Right renal pelvis (tissue), 4 donors: ENCODE results near the gene LRRC4. TPM values are rescaled to one million over a fixed set of nuclear protein-coding genes. Genes with fewer than 3 reads are reported as not detected.

ENCODE experiments used
- DNase-seq, 4 donors: peaks; one replicate each; pipeline ENCODE4 v3.0.0-alpha.2; 2013; ENCODE audit warnings: low read depth in 4 of 4, low spot score in 3 of 4, missing footprints in 1 of 4
- polyA plus RNA-seq, 4 donors: library from polyadenylated mRNA; unstranded; fragments of 120-200 nt; gene quantifications; one replicate each; pipeline ENCODE4 v1.2.1, GENCODE V29; 2013; ENCODE audit not compliant: insufficient read length in 4 of 4

Gene LRRC4, protein sequence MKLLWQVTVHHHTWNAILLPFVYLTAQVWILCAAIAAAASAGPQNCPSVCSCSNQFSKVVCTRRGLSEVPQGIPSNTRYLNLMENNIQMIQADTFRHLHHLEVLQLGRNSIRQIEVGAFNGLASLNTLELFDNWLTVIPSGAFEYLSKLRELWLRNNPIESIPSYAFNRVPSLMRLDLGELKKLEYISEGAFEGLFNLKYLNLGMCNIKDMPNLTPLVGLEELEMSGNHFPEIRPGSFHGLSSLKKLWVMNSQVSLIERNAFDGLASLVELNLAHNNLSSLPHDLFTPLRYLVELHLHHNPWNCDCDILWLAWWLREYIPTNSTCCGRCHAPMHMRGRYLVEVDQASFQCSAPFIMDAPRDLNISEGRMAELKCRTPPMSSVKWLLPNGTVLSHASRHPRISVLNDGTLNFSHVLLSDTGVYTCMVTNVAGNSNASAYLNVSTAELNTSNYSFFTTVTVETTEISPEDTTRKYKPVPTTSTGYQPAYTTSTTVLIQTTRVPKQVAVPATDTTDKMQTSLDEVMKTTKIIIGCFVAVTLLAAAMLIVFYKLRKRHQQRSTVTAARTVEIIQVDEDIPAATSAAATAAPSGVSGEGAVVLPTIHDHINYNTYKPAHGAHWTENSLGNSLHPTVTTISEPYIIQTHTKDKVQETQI
- 10 to 100 TPM in 1 of 4 donors, 1 to 10 TPM in 3; 7.0 to 10.0 (median 8.8) TPM for polyA plus RNA-seq

DNA sequence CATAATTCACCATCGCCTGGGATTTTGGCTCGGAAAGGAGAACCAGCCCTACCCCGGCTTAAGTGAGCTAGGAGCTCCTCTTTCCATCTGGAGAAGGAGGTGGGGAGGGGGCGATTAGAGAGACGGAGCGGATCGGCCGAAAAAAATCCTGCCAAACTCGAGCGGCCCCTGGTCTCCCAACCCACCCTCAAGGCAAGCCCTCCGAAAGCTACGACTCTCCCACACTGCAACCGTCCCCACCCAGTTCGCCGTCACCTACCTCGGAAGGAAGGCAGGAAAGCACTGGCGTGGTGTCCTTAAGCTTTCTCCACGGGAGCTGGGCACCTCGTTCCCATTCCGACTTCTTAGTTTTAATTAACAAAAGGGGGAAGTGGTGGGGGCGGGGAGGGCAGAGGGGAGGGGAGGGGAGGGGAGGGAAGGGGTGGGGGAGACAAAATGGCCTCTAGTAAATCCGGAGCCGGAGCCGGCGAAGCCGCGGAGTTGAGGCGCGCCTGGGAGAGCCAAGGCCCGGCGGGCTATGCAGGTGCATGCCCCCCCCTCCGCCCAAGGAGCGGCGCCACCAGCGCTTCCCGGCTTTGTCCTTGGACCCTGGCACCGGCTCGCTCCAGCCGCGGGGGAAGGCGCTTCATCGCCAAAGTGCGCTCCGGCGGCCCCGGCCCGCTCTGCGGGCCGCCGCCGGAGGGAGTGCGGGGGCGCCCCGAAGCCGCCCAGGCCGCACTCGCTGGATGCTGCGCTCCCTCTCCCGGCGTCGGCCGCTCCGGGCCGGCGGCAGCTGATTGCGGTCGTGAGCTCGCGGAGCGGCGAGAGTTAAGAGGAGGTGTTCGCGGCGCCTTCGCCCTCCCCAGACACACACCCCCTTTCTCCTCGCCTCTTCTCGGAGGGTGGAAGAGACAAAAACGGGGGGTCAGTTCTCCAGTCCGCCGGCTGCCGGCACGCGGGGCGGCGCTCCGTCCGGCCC, at the start of gene LRRC4:
LRRC4 (minus strand) TSS at position 784 of the 958 bp plus-strand sequence. CDS start 797 bp downstream, outside the sequence.
- DNase-seq, result no peak

DNA sequence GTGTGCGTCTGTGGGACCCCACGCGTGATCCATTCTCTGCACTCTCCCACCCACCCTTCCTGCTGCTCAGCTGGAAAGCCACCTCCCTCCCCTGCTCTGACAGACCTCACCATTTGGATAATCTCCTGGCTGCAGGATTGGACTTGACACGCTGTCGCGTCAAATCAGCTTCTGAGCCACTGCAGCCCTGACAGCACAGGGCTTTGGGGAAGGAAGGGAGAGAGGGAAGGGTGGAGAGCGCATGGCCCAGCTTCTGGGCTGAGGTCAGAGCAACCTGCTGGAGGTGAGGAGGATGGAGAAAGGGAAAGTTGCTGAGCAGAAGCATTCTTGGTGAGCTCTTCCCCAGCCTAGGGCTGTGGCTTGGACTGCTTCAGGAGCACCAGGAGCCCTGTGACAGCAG, 48.9 kb upstream of the LRRC4 start:
- no peak for DNase-seq

DNA sequence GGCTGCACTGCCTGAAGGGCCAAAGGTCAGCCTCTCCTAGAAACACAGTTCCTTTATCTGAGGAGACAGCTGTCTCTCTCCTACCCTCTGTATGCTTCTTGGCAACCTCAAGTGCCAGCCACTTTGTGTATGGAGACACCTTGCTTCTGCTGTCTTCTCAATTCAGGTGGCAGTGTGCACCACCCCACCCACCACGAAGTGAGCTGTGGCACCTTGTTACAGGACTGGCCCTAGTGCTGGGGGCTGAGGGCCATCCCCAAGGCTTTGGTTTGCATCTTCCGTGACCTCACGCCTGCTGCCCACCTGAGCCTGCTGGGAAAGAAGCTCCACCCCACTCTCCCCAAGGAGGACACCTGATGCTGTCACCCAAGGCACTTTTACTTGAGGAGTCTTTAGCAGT, 47.1 kb upstream of the LRRC4 start:
- DNase-seq, result no peak

DNA sequence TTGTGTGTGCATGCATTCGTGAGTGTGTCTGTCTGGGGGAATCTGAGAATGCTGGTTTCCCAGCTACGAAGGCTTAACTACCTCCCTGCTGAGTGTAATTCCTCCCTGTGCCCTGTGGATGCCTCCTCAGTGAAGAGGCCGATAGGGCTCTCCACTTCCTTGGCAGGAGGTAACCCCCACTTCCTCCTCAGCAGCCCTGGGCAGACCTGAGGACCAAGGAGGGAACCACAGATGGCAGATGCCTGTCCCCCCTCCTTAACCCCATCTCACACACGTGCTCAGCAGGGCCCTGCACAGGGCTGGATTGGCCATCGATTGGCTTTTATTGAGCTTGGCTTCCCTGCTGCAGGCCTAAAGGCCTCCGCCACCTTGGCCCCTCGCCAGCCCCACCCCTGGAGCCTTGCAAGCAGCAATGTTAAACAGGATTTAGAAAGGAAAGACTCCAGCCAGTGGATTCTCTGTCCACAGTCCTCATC, 45.6 kb upstream of the LRRC4 start:
- no peak for DNase-seq

DNA sequence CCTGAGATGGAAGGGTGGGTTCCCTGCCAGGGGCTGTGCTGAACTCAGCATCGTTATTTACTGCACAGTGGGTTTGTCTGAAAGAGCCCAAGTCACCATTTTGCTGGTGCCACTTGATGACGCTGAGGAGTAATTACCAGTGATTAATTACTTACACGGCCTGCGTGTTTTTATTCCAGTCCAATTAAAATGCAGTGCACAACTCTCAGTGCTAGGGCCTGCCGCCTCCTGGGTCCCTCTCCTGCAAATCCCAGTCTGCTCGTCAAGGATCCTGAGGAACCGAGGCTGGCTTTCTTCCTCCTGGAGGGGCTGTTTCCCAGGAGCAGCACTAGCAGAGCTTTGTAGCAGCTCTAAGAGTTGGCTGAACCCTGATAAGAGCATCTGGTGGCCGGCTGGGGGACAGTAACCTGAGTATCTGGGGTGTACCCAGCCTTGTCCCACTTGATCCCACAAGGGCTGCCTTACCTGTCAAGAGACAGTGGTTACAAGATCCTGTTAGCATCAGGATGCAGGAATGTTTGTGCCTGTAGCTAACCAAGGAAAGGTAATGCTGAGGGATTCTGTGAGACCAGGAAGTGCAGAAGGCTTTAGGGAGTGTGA, 45.1 kb upstream of the LRRC4 start:
- no peak for DNase-seq

DNA sequence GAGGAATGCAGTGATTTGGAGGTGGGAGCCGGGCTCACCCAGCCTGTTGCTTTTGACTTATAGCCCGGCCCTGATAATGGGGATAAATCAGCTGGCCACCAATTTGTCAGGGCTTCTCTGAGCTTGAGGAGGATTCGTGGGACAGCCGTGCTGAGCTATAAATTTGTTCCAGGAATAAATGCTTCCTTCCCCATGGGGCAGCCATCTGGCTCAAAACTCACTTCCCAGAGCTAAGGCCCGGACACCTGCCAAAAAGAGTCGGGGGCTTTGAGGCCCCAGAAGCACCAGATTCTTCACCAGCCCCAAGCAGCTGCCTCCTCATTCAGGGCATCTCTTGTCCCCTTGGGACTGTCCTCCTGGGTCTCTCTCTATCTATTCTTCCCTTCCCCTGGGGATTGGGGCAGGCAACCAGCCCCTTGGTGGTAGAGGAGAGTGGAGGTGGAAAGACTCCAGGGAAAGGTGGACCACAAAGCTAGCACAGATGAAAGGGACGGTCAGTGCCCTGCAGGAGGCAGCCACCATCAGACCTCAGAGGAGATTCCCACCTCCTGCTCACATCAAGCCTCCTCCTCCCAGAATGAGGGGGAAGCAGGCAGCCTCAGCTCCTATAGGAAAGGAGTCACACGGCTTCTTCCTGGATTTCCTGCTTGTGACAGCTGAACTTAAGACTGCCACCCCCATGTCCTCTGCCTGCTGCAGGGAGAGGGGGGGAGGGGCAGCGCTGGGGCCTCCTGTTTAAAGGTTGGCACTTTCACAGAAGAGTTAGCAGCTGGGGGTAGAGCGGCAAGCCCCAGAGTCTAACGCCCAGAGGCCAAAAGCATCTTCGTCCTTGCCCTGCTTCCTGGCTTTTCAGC, 44.2 kb upstream of the LRRC4 start:
- no peak for DNase-seq

DNA sequence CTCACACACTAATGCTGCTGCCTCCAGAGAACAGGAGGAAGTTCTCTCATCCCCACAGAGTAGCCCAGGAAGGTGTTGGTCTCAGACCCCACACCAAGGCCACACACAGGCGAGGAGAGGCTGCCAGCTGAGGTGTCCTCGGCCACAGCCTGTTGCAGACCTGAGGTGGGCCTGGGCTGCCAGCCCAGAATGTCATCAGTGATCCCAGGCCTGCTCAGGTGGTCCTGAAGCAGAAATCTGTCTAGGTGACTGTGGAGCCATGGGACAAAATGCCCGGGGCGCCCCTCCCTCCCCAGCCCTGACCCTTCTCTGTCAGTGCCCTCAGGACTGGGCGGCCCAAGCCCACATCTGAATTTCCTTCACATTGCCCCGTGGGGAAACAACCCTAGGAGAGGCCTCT, 43.5 kb upstream of the LRRC4 start:
- DNase-seq, result no peak

DNA sequence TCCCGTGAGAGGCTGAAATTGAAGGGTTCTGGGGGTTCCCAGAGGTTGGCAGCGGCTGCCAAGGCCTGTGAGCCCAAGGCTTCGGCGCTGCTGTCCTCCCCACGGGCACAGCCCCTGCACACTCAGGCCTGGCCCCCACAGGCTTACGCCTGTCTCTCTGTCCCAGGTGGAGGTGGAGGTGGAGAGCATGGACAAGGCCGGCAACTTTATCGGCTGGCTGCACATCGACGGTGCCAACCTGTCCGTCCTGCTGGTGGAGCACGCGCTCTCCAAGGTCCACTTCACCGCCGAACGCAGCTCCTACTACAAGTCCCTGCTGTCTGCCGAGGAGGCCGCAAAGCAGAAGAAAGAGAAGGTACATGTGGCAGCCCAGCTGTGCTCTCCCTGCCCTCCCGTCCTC, 43.1 kb upstream of the LRRC4 start:
- no peak for DNase-seq

DNA sequence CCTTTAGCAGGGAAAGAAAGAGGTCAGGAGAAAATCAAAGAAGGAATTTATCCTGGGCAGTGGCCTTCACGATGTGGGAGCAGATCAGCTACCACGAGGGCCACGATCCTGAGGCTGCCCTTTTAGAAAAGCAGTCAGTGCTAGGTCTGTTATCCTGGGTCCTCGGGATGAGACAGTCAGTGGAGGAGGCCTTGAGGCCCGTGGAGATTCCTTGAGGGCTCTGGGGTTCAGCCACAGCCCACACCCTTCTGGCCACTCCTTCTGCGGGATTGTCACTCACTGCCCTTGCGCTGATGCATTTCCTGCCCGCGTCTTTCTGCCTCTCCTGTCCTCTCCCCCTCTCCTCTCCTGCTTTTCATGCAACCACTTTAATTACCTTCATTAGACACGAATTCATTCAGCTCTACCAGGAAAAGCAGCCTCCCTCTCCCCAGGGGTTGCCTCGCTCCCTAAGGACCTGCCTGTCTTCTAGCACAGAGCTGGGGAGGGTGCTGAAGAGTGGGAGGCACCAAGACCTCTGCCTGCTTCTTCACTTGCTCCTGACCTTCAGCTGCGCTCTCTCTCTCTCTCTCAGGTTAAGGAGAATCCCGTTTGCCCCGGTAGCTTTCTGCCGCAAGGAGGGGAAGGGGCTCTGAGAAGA, 42.6 kb upstream of the LRRC4 start:
- DNase-seq, result no peak

DNA sequence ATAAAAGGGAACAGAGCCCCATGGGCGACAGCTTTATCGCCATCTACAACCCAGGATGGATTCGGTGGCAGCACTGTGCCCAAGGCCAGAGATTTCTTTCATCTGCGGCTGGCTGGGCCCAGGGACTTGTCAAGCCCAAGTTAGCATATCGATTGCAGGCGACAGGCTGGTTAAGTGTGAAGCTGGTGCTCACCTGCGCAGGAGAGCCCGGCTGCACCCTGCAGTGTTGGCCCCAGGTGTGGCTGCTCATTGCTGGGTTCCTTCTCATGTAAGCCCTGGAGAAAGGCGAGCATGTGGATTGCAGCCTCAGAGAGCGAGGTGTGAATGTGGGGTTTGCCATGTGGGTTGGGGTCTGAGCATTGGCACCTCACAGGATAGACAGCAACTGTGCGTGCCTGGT, 40.6 kb upstream of the LRRC4 start:
- no peak for DNase-seq

DNA sequence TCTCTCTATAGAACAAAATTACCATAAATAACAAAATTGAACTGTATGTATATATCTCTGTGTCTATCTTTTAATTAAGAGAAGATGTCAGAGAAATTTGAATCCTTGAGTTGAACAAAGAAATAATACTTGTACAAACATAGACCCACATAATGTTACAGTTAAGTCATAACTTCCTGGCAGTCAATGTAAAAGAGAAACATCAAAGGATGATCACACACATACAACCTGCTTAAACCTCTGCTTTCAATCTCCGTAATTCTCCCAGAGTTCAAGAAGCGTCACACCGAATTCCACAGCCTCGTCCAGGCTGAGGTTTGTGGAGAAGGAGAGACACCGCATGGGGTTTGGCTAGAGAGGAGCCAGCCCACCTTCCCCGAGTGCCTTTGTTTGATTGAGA, 40.1 kb upstream of the LRRC4 start:
- no peak for DNase-seq

DNA sequence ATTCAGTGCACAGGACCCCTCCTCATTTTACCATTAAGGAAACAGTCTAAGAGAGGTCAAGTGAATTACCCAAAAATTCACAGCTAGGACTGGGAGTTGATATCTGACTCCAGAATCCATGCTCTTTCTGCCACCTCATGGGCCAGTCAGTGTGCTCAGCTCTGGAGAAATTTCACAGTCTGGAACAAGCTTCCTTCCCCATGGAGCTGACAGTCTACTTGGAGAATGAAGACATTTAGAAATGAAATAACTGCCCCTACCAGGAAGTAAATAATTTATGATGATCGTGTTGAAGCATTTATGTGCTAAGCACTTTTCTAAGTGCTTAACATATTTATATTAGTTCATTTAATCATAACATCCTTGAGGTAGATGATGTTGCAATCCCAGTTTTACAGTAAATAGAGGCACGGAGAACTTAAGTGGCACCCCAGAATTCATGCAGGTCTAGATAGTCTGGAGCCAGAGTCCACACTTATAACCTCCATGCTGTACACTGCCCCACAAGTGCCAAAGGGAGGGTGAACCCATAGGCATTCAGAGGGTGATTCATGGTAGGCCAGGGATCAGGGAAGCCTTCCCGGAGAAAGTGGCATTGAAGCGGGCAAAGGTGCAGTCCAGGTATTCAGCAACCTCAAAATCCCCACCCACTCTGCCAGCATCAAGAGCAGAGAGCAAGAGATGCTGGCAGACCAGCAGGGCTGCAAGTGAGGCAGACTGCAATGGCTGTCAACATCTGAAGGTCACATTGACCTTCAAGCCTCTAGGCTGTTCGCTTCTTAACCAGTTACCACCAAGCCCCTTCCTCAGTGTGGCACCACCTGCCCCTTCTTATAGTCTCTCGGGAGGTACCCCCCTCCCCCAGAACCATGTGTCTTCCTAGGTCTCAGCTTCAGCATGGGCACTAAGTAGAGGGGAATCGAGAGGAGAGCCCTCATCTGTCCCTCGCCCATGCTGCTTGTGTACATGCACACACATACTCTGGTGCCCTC, 38.4 kb upstream of the LRRC4 start:
- DNase-seq, result no peak

DNA sequence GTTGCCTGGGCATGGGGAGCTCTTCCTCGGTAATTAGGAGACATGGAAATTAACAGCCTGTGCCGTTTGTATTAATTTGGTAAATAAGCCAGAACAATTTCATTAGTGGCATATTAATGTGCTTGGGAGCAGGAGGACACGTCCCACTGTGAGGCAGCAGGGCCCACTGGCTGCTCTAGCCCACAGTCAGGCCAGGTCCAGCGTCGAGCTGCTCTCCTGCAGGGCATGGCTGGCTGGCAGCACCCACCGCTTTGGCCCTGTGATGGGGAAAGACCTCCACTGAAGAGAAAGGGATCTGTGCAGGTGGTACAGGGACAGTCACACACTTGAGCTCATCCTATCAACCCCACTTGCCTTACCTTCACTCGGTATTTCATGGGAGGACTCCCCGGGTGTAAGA, 37.5 kb upstream of the LRRC4 start:
- no peak for DNase-seq

DNA sequence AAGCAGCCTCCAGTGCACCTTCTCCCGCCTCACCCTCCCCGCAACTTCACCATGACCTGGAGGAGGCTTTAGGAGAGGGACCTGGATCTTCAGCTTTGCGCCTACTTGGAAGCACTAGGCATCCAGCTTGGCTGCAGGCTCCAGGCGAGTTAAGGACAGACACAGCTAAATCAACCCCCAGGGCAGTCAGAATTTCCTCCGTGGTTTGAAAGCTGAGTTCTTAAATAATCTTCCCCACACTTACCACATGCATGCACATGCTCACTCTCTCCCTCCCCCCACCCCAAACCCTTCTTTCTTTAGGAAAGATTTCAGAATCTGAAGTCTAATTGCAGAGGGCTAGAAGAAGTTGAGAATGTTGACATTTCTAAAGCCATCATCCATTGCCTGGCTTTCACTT, 36.7 kb upstream of the LRRC4 start:
- DNase-seq, result no peak

DNA sequence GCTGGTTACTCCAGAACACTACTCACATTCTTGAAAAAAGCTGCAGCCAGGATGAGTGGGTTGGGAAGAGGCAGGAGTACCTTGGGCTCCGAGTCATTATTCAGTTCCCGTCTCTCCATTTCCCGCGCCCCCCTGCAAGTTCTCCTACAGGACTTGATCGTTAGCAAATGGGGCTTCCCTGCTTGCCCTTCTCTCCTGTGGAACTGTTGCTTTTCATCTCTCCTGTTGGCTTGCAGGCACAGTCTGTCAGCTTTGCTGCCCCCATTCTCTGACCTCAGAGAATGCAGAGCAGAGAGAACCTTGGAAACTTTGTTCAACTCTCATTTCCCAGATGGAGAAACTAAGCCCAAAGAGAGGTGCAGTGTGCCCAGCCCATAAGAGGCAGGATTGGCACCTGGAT, 35.6 kb upstream of the LRRC4 start:
- no peak for DNase-seq

DNA sequence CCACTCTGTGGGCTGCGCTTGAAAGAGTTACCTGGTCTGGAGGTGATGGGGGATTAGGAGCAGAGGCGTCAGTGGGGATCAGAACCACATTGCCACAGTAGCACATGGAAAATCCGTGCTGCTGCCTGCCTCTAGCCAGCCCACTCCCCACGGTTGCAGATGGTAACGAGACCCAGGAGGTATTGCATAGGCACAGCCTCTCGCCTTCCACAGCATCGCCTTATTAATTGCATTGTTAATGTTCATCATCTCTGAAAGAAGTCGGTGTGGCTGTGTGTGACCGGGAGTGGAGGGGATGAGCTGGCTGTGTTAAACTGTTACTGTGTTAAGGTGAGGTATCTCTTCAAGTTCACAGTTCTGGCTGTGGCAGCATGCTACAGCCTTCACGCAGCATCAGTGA, 35.2 kb upstream of the LRRC4 start:
- no peak for DNase-seq

DNA sequence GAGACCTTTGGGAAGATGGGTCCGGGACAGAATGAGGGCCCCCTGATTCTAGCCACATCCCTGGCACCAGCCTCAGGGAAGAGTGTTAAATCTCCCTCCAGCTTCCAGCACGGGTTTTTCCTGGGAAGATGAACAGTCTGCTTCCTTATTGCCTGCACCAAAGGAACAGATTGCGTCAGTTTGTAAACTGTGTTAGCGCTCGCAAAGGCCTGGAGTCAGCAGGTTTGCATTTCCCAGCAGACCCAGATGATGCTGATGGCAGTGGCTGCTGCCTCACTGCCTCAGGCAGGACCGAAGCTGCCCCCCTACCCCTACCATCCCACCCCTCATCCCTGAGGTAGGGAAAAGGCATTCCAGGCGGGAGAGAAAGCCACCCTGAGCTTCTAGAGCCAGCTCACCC, 34.6 kb upstream of the LRRC4 start:
- no peak for DNase-seq

DNA sequence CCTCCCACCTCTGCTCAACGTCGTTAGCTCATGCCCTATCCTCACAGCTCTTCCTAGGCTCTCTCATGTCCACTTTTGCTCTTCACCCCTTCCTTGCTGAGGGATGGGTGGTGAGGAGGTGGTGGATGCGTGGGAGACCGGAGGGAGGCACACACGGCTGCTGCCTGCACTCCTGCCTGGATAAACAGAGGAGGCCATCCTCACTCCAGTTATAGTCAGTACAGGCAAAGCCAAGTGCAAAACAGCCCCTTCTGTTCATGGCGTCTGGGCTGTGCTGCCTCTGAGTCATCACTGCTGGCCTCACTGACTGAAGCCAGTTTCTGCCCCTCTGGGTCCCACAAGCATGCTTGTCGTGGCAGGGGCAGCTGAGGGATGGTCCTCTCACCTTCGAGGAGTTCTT, 31.9 kb upstream of the LRRC4 start:
- no peak for DNase-seq
